Lower leg skin (tissue), 3 donors: ENCODE measurements around the gene NHERF2.

Source experiments
- CTCF ChIP-seq, 3 donors: fragments of 450-650 bp; IDR thresholded peaks; one replicate each; pipeline ENCODE4 v1.5.1; 2016; ENCODE audit warnings: antibody characterized with exemption in 3 of 3, mild to moderate bottlenecking in 3 of 3, moderate library complexity in 2 of 3
- POLR2A ChIP-seq, 2 donors: fragments of 450-650 bp; IDR thresholded peaks; one replicate each; pipeline ENCODE4 v1.6.1; 2016 to 2017; ENCODE audit warnings: antibody characterized with exemption in 2 of 2, mild to moderate bottlenecking in 1 of 2, moderate library complexity in 1 of 2

GRCh38 chr16:2002406-2003230 is 24.1 kb upstream of the NHERF2 start:
- no peak for TF ChIP-seq CTCF (IDR thresholded peaks at IDR 0.05)
- no peak for TF ChIP-seq POLR2A (IDR thresholded peaks at IDR 0.05)
